K562 (cell line): ENCODE results near the gene CCNK. TPM values are rescaled to one million over a fixed set of nuclear protein-coding genes. Genes with fewer than 3 reads are reported as not detected.

Experiments used
- ATAC-seq: fragments of 200-7000 bp; cut with Tn5 transposase; 3 replicates; pipeline ENCODE4 v1.9.1; 2020; ENCODE audit warnings: moderate library complexity
- BruUV-seq: library from RNA; stranded (reverse); fragments of 400-500 nt; replicated peaks from 2 replicates; lab custom pipeline; 2021; lab: Mats Ljungman, UMichigan
- CTCF ChIA-PET: fragments of 300-600 bp; formaldehyde crosslinking; extraction: SDS; loops from one replicate; lab custom pipeline; 2021; ENCODE audit warnings: low intra/inter-chr PET ratio; lab: Yijun Ruan, JAX
- POLR2A ChIA-PET: fragments of 300-600, 350-650 bp; sonication (Branson Sonifier 250); formaldehyde crosslinking; extraction: SDS; loops from one replicate; lab custom pipeline; 2021; ENCODE audit warnings: antibody characterized with exemption, inconsistent platforms; lab: Yijun Ruan, JAX
- DNase-seq, 4 experiments: peaks; one replicate each; pipeline versions ENCODE4 v3.0.0 to v3.0.0-alpha.2; 2011 to 2018; ENCODE audit warnings: low spot score in 3 of 4, mixed read lengths in 3 of 4; ENCODE audit errors: extremely low read depth in 1 of 4
- FAIRE-seq: peaks from 2 replicates; lab custom pipeline; 2011; peaks lifted over from hg19 to GRCh38; lab: Jason Lieb, UNC
- H2AFZ ChIP-seq: 2 replicates; pipeline ENCODE4 v1.6.0; 2011; ENCODE audit warnings: low read depth, low read length, control low read depth, inconsistent platforms
- H3K27ac ChIP-seq: fragments of 200-600 bp; 3 replicates; pipeline ENCODE4 v1.8.0; 2011; ENCODE audit warnings: low read depth, mild to moderate bottlenecking, control low read depth, inconsistent platforms, low read length, moderate library complexity, mixed read lengths; ENCODE audit errors: extremely low read depth
- H3K27me3 ChIP-seq, 2 experiments: fragments of 300-600 bp in 1 of 2; 2 replicates in 1 of 2; 3 replicates in 1 of 2; pipeline versions ENCODE4 v1.6.0 to v1.8.0; 2011; ENCODE audit warnings: inconsistent platforms in 2 of 2, low read length in 2 of 2, mild to moderate bottlenecking in 1 of 2, mixed read lengths in 1 of 2, moderate library complexity in 1 of 2; ENCODE audit not compliant: control insufficient read depth in 2 of 2, insufficient read depth in 2 of 2
- H3K36me3 ChIP-seq: fragments of 300-600 bp; 3 replicates; pipeline ENCODE4 v1.8.0; 2011; ENCODE audit warnings: mild to moderate bottlenecking, low read length, inconsistent platforms; ENCODE audit not compliant: control insufficient read depth, insufficient read depth
- H3K4me1 ChIP-seq, 2 experiments: fragments of 200-600 bp in 1 of 2; replicated peaks in 1 of 2; 2 replicates in 1 of 2; 3 replicates in 1 of 2; pipeline versions ENCODE4 v1.5.1 to v1.8.0; 2011; ENCODE audit warnings: inconsistent platforms in 2 of 2, low read length in 2 of 2, mild to moderate bottlenecking in 1 of 2, mixed read lengths in 1 of 2, moderate library complexity in 1 of 2; ENCODE audit not compliant: control insufficient read depth in 2 of 2, insufficient read depth in 2 of 2
- H3K4me2 ChIP-seq: 2 replicates; pipeline ENCODE4 v1.6.1; 2011; ENCODE audit warnings: low read length, control low read depth, inconsistent platforms, mixed read lengths; ENCODE audit not compliant: insufficient read depth
- H3K4me3 ChIP-seq: fragments of 200-600 bp; sonication (generic), shearing (Covaris generic); 2 replicates; pipeline ENCODE4 v1.5.1; 2016; ENCODE audit warnings: control low read depth, inconsistent platforms
- H3K79me2 ChIP-seq: fragments of 200-600 bp; 3 replicates; pipeline ENCODE4 v1.8.0; 2011; ENCODE audit warnings: low read length, inconsistent platforms; ENCODE audit not compliant: control insufficient read depth, insufficient read depth
- H3K9ac ChIP-seq, 2 experiments: 2 replicates each; pipeline versions ENCODE4 v1.6.0 to v1.6.1; 2011; ENCODE audit warnings: low read depth in 2 of 2, low read length in 2 of 2, control low read depth in 1 of 2, inconsistent platforms in 1 of 2, mild to moderate bottlenecking in 1 of 2, mixed read lengths in 1 of 2; ENCODE audit not compliant: insufficient read depth in 1 of 2
- H3K9me1 ChIP-seq: one replicate; pipeline ENCODE4 v1.6.0; 2011; ENCODE audit warnings: inconsistent platforms, mild to moderate bottlenecking, low read length, moderate library complexity; ENCODE audit not compliant: control insufficient read depth, insufficient read depth
- H3K9me3 ChIP-seq: replicated peaks from 2 replicates; pipeline ENCODE4 v1.5.1; 2011; ENCODE audit warnings: low read depth, low read length, inconsistent platforms; ENCODE audit not compliant: control insufficient read depth, insufficient read depth
- H4K20me1 ChIP-seq: replicated peaks from 2 replicates; pipeline ENCODE4 v1.6.1; 2011; ENCODE audit warnings: low read length, inconsistent platforms, mixed read lengths; ENCODE audit not compliant: control insufficient read depth, insufficient read depth
- BRD9 ChIP-seq: fragments of 450-650 bp; IDR thresholded peaks from 2 replicates; pipeline ENCODE4 v1.6.1; 2018; ENCODE audit warnings: low read depth; ENCODE audit not compliant: partially characterized antibody
- CEBPB ChIP-seq: fragments of 450-650 bp; IDR thresholded peaks from 2 replicates; pipeline ENCODE4 v1.6.1; 2016; ENCODE audit warnings: missing genetic modification characterization, missing compliant biosample characterization
- FOS ChIP-seq: IDR thresholded peaks from 3 replicates; pipeline ENCODE4 v1.6.1; 2011; ENCODE audit not compliant: insufficient read length; ENCODE audit errors: extremely low read depth
- HNRNPLL ChIP-seq: fragments of 200-400 bp; formaldehyde crosslinking; IDR thresholded peaks from 2 replicates; pipeline ENCODE4 v1.6.1; 2017; ENCODE audit warnings: low read length, low read depth, mild to moderate bottlenecking; ENCODE audit not compliant: poor library complexity, severe bottlenecking
- TRIM24 ChIP-seq, 2 experiments: fragments of 450-650 bp; IDR thresholded peaks; 2 replicates each; pipeline ENCODE4 v1.6.1; 2016
- ZNF282 ChIP-seq: sonication (generic); formaldehyde crosslinking; IDR thresholded peaks from 2 replicates; pipeline ENCODE4 v1.8.1; 2023; ENCODE audit warnings: missing genetic modification reagents
- ZNF507 ChIP-seq: conservative IDR thresholded peaks from 2 replicates; pipeline ENCODE4 v1.6.1; 2017; ENCODE audit warnings: missing genetic modification characterization, missing compliant biosample characterization
- WGBS: fragments of 100-300 bp; shearing (Covaris generic); methylation state at CpG from one replicate; pipeline ENCODE4 v1.1.6; 2016; ENCODE audit warnings: low coverage, mixed read lengths; ENCODE audit not compliant: insufficient coverage; ENCODE audit errors: missing lambda C conversion rate; 5-methylcytosine and 5-hydroxymethylcytosine counted together
- in situ Hi-C: fragments of 300-500 bp; cut with MboI; formaldehyde crosslinking; loops from 4 replicates; pipeline ENCODE4 v1.15.0; 2018; ENCODE audit warnings: inconsistent platforms, mixed read lengths
- intact Hi-C: fragments of 100-400 bp; cut with micrococcal nuclease; formaldehyde crosslinking; loops from 2 replicates; pipeline ENCODE4 v1.14.2; 2022
- polyA plus RNA-seq, 8 experiments: library from polyadenylated mRNA; depleted of rRNA in 4 of 8; stranded (reverse) in 5 of 8; unstranded in 3 of 8; fragments of >200 nt; fragmentation: Nextera tagmentation in 2 of 8; fragmentation: Illumina TruSeq in 1 of 8; extraction: Ambion mirVana in 2 of 8; extraction: Trizol in 1 of 8; gene quantifications; 2 replicates each; pipeline versions ENCODE4 v1.2.1 to v1.2.3, GENCODE V29; 2011 to 2014; ENCODE audit warnings: inconsistent platforms in 1 of 8, missing spikeins in 1 of 8
- total RNA-seq, 7 experiments: library from RNA; depleted of rRNA in 6 of 7; stranded (reverse); fragments of >200 nt in 6 of 7; fragmentation: Illumina TruSeq in 2 of 7; extraction: Trizol in 2 of 7; gene quantifications; 2 replicates each; pipeline versions ENCODE4 v1.2.1 to v1.2.3, GENCODE V29; 2011 to 2021; ENCODE audit warnings: low replicate concordance in 1 of 7
- TF ChIP-seq, protein P1 (sequence below), 2 experiments: fragments of 450-650 bp; formaldehyde crosslinking in 1 of 2; IDR thresholded peaks; 2 replicates each; pipeline versions ENCODE4 v1.4.0 to v1.6.1; 2014 to 2020; ENCODE audit warnings: mild to moderate bottlenecking in 2 of 2, borderline replicate concordance in 1 of 2, low read depth in 1 of 2

The CCNK gene
- total and polyA plus RNA-seq, 9 of the 15 experiments (the other 6 are each of a cell fraction or from before 2014, with no cell fraction given) = 5.8 to 84.2 (median 16.4) TPM

DNA sequence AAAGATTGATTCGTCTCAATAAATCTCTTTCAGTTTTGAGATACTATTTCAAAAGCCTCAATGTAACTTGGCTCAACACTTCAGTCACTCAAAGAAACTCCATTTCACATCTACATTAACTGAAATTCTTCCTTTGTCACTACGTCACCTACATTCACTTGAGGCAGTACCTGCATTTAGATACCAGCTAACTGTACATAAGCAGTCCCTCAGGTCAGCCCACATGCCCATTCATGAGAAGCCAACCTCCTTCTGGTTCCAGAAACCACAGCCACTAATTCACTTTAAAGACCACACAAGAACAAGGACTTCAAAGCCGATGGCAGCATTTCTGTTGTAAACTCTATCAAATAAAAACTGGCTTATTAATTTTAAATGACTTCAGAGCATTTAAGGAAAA is 43.5 kb upstream of the CCNK start:
- Histone ChIP-seq H3K9ac (no peak overlapping the region), H3K79me2 (no peaks in the 10 kb centered on the region), H3K27me3 (no peaks in the 10 kb centered on the region), H2AFZ (no peak overlapping the region), H3K4me1 (no peaks in the 10 kb centered on the region; a peak in 1 of 5 replicates), H3K9me1 (no peaks in the 10 kb centered on the region), H3K4me2 (no peak overlapping the region), H3K36me3 (peaks cover 22% of the 10 kb centered on the region; the same call in 2 of the 3 replicates), H3K27ac (no peak overlapping the region), H3K4me3 (no peak overlapping the region), H4K20me1 (no peaks in the 10 kb centered on the region), H3K9me3 (no peaks in the 10 kb centered on the region)
- ChIA-PET CTCF (no interaction called here), POLR2A (no interaction called here)
- ATAC-seq = no peak
- FAIRE-seq = no peak
- in situ Hi-C loops = no loop called here
- 96% methylated on average over 3 of the region's 3 CpGs for WGBS
- intact Hi-C loops = no loop called here
- BruUV-seq = no TSS peak
- no peak for TF ChIP-seq HNRNPLL
- no peak for TF ChIP-seq BRD9
- no peak for TF ChIP-seq CEBPB (tag)
- no peak for TF ChIP-seq FOS
- no peak for DNase-seq

DNA sequence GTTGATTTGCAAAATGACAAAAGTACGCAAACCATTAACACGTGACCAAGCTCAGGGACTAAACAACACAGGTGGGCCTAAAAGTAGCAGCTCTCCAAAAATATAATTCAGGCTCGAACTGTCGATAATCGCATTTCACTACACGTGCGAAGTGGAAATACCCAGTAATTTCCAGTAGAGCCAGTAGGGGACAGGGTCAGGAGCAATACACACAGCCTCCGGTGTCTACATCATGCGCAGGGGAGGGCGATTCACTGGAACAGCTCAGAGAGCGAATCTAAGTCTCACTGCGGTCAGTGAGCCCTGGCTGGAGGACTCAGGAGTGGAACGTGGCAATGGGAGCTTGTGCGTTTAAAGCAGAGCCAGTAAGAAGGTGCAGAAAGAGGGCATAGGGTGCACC is 40.9 kb upstream of the CCNK start:
- no peaks in the 10 kb centered on the region for H4K20me1 ChIP-seq
- POLR2A ChIA-PET = no interaction called here
- ATAC-seq (no peak), DNase-seq (no peak), FAIRE-seq (no peak)
- no peaks in the 10 kb centered on the region for H3K9me1 ChIP-seq
- no TSS peak for BruUV-seq
- H3K27me3 ChIP-seq = no peaks in the 10 kb centered on the region
- intact Hi-C loops = no loop called here
- H3K36me3 ChIP-seq = peaks cover 29% of the 10 kb centered on the region; the same call in 2 of the 3 replicates
- no peaks in the 10 kb centered on the region for H3K9me3 ChIP-seq
- H3K4me1 ChIP-seq = no peaks in the 10 kb centered on the region
- CTCF ChIA-PET = interaction anchor here (0.6 kb wide), 1 partner anchor 280 kb away, joined by 3 read pairs; no protein-coding TSS in a partner anchor
- no peak overlapping the region for H3K4me3 ChIP-seq
- no peak overlapping the region for H2AFZ ChIP-seq
- H3K4me2 ChIP-seq = no peak overlapping the region
- in situ Hi-C loops = no loop called here
- H3K27ac ChIP-seq = no peak overlapping the region
- H3K79me2 ChIP-seq = no peaks in the 10 kb centered on the region
- 96% methylated on average over 9 of the region's 14 CpGs for WGBS
- no peak overlapping the region for H3K9ac ChIP-seq
- TF ChIP-seq TRIM24 (IDR thresholded peaks at IDR 0.05) = no peak
- no peak for TF ChIP-seq ZNF507 (tag)
- no peak for TF ChIP-seq ZNF282 (CRISPR knock-in tag)
- TF ChIP-seq, protein P1, sequence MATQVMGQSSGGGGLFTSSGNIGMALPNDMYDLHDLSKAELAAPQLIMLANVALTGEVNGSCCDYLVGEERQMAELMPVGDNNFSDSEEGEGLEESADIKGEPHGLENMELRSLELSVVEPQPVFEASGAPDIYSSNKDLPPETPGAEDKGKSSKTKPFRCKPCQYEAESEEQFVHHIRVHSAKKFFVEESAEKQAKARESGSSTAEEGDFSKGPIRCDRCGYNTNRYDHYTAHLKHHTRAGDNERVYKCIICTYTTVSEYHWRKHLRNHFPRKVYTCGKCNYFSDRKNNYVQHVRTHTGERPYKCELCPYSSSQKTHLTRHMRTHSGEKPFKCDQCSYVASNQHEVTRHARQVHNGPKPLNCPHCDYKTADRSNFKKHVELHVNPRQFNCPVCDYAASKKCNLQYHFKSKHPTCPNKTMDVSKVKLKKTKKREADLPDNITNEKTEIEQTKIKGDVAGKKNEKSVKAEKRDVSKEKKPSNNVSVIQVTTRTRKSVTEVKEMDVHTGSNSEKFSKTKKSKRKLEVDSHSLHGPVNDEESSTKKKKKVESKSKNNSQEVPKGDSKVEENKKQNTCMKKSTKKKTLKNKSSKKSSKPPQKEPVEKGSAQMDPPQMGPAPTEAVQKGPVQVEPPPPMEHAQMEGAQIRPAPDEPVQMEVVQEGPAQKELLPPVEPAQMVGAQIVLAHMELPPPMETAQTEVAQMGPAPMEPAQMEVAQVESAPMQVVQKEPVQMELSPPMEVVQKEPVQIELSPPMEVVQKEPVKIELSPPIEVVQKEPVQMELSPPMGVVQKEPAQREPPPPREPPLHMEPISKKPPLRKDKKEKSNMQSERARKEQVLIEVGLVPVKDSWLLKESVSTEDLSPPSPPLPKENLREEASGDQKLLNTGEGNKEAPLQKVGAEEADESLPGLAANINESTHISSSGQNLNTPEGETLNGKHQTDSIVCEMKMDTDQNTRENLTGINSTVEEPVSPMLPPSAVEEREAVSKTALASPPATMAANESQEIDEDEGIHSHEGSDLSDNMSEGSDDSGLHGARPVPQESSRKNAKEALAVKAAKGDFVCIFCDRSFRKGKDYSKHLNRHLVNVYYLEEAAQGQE (IDR thresholded peaks at IDR 0.05; ENCODE audit: borderline replicate concordance) = no peak
- TF ChIP-seq, protein P1 (CRISPR knock-in tag; IDR thresholded peaks at IDR 0.05; ENCODE audit: low read depth) = no peak
